Breast epithelium (tissue), 4 donors: ENCODE measurements around the gene PPP1R11. TPM values are rescaled to one million over a fixed set of nuclear protein-coding genes. Genes with fewer than 3 reads are reported as not detected.

ENCODE experiments used
- DNase-seq, 2 donors: peaks; one replicate each; pipeline ENCODE4 v3.0.0-alpha.2; 2019; ENCODE audit warnings: low spot score in 2 of 2
- H3K27ac ChIP-seq, 2 donors: fragments of 200-600 bp; sonication (generic) in 1 of 2; one replicate each; pipeline ENCODE4 v1.5.1; 2016 to 2019; ENCODE audit warnings: mild to moderate bottlenecking in 1 of 2
- H3K27me3 ChIP-seq, 2 donors: fragments of 200-600 bp; sonication (generic) in 1 of 2; one replicate each; pipeline versions ENCODE4 v1.5.1 to v1.6.0; 2017 to 2019; ENCODE audit warnings: control low read depth in 1 of 2, mild to moderate bottlenecking in 1 of 2
- H3K36me3 ChIP-seq: fragments of 200-600 bp; one replicate; pipeline ENCODE4 v1.5.1; 2019
- H3K4me1 ChIP-seq, 2 donors: fragments of 200-600 bp; sonication (generic); one replicate each; pipeline ENCODE4 v1.5.1; 2016 to 2019; ENCODE audit warnings: control low read depth in 1 of 2
- H3K4me3 ChIP-seq, 3 donors: fragments of 200-600 bp; sonication (generic); 1 replicate in 2 of 3; 2 replicates in 1 of 3; pipeline ENCODE4 v1.5.1; 2016 to 2019; ENCODE audit warnings: mild to moderate bottlenecking in 3 of 3, moderate library complexity in 2 of 3
- H3K9me3 ChIP-seq, 2 donors: fragments of 200-600 bp; sonication (generic) in 1 of 2; one replicate each; pipeline ENCODE4 v1.5.1; 2016 to 2019; ENCODE audit warnings: control low read depth in 1 of 2
- CTCF ChIP-seq, 3 donors: fragments of 450-650 bp; IDR thresholded peaks; one replicate each; pipeline ENCODE4 v1.5.1; 2016 to 2017; ENCODE audit warnings: antibody characterized with exemption in 3 of 3, mild to moderate bottlenecking in 3 of 3, moderate library complexity in 3 of 3
- POLR2A ChIP-seq: fragments of 450-650 bp; IDR thresholded peaks from one replicate; pipeline ENCODE4 v1.6.1; 2016; ENCODE audit warnings: antibody characterized with exemption, mild to moderate bottlenecking, moderate library complexity
- POLR2AphosphoS5 ChIP-seq, 3 donors: sonication (generic); formaldehyde crosslinking; IDR thresholded peaks; one replicate each; pipeline ENCODE4 v1.6.1; 2017; ENCODE audit warnings: antibody characterized with exemption in 3 of 3
- intact Hi-C: fragments of 100-400 bp; cut with DNase I; formaldehyde crosslinking; loops from one replicate; pipeline ENCODE4 v1.15.1; 2023; ENCODE audit warnings: low total_unique reads
- total RNA-seq, 3 donors: library from RNA; depleted of rRNA; stranded (reverse); fragments of >200 nt; gene quantifications; one replicate each; pipeline ENCODE4 v1.1.0, GENCODE V29; 2016

The PPP1R11 gene
- total RNA-seq, 3 donors from 2014 or later = 28.2 to 43.5 (median 35.8) TPM

- TF ChIP-seq CTCF (IDR thresholded peaks at IDR 0.05) (no peak), POLR2A (no peak), POLR2AphosphoS5 (IDR thresholded peaks at IDR 0.05) (no peak)
- no peak overlapping the region for H3K4me3 ChIP-seq
- no peaks in the 10 kb centered on the region for H3K27me3 ChIP-seq
- H3K9me3 ChIP-seq = no peaks in the 10 kb centered on the region
- H3K4me1 ChIP-seq = no peaks in the 10 kb centered on the region
- no peak overlapping the region for H3K27ac ChIP-seq
- no peak for DNase-seq
- no peaks in the 10 kb centered on the region for H3K36me3 ChIP-seq
- intact Hi-C loops = no loop called here
These were observed 25.8 kb upstream of the PPP1R11 start for GRCh38 chr6:30041221-30041620.

- H3K9me3 ChIP-seq = no peaks in the 10 kb centered on the region
- no peaks in the 10 kb centered on the region for H3K36me3 ChIP-seq
- DNase-seq = no peak
- intact Hi-C loops = no loop called here
- no peaks in the 10 kb centered on the region for H3K4me1 ChIP-seq
- H3K27ac ChIP-seq = no peak overlapping the region
- TF ChIP-seq POLR2A (no peak), CTCF (IDR thresholded peaks at IDR 0.05) (no peak), POLR2AphosphoS5 (IDR thresholded peaks at IDR 0.05) (no peak)
- no peaks in the 10 kb centered on the region for H3K27me3 ChIP-seq
- no peak overlapping the region for H3K4me3 ChIP-seq
These were observed 25.2 kb upstream of the PPP1R11 start for GRCh38 chr6:30041821-30042220.

- Histone ChIP-seq H3K27me3 (no peaks in the 10 kb centered on the region), H3K9me3 (no peaks in the 10 kb centered on the region), H3K4me1 (no peaks in the 10 kb centered on the region), H3K4me3 (no peak overlapping the region), H3K36me3 (no peaks in the 10 kb centered on the region), H3K27ac (no peak overlapping the region)
- DNase-seq = no peak
- no peak for TF ChIP-seq POLR2A
- intact Hi-C loops = no loop called here
These were observed 24.5 kb upstream of the PPP1R11 start for GRCh38 chr6:30042476-30042875.

GRCh38 chr6:30042914-30043313 lies 24.1 kb upstream of the PPP1R11 start:
- TF ChIP-seq POLR2AphosphoS5 (IDR thresholded peaks at IDR 0.05) (no peak), CTCF (IDR thresholded peaks at IDR 0.05) (no peak), POLR2A (no peak)
- Histone ChIP-seq H3K27ac (no peak overlapping the region), H3K4me1 (no peaks in the 10 kb centered on the region), H3K4me3 (no peak overlapping the region), H3K36me3 (no peaks in the 10 kb centered on the region), H3K27me3 (no peaks in the 10 kb centered on the region), H3K9me3 (no peaks in the 10 kb centered on the region)
- DNase-seq = no peak
- intact Hi-C loops = no loop called here

GRCh38 chr6:30043744-30044143 lies 23.3 kb upstream of the PPP1R11 start:
- intact Hi-C loops = no loop called here

More at GRCh38 chr6:30043744-30044143, 23.3 kb upstream of the PPP1R11 start:
- no peaks in the 10 kb centered on the region for H3K36me3 ChIP-seq
- H3K27ac ChIP-seq = no peak overlapping the region
- H3K4me1 ChIP-seq = no peaks in the 10 kb centered on the region
- H3K9me3 ChIP-seq = no peaks in the 10 kb centered on the region
- DNase-seq = no peak
- no peak overlapping the region for H3K4me3 ChIP-seq
- TF ChIP-seq CTCF (IDR thresholded peaks at IDR 0.05) = no peak
- H3K27me3 ChIP-seq = no peaks in the 10 kb centered on the region
